CD4-positive, alpha-beta T cell (primary cell): ENCODE measurements around the gene CGGBP1. TPM values are rescaled to one million over a fixed set of nuclear protein-coding genes. Genes with fewer than 3 reads are reported as not detected.

Source experiments
- ATAC-seq: fragments of 200-7000 bp; cut with Tn5 transposase; one replicate; pipeline ENCODE4 v1.10.0; 2022; ENCODE audit warnings: mild to moderate bottlenecking; ENCODE audit not compliant: poor library complexity
- CTCF ChIA-PET: fragments of 350-600 bp; sonication (Branson Sonifier 250); formaldehyde crosslinking; loops from one replicate; lab custom pipeline; 2021; ENCODE audit warnings: antibody characterized with exemption, inconsistent platforms; lab: Charles Lee
- POLR2A ChIA-PET: fragments of 350-600 bp; sonication (Branson Sonifier 250); formaldehyde crosslinking; loops from one replicate; lab custom pipeline; 2021; ENCODE audit warnings: antibody characterized with exemption, inconsistent platforms; lab: Charles Lee
- DNase-seq, 14 experiments: peaks; one replicate each; pipeline ENCODE4 v3.0.0-alpha.2; 2013 to 2020; ENCODE audit warnings: mixed read lengths in 2 of 14
- H3K27ac ChIP-seq, 2 donors: one replicate each; pipeline versions ENCODE4 v1.5.1 to v1.7.0; 2013; ENCODE audit warnings: low read length in 2 of 2, low read depth in 1 of 2, mild to moderate bottlenecking in 1 of 2
- H3K27me3 ChIP-seq, 2 experiments: 1 replicate in 1 of 2; 2 replicates in 1 of 2; pipeline versions ENCODE4 v1.6.1 to v1.7.0; 2013; ENCODE audit warnings: low read length in 2 of 2, control low read depth in 1 of 2, mild to moderate bottlenecking in 1 of 2, moderate library complexity in 1 of 2; ENCODE audit not compliant: insufficient read depth in 2 of 2, control insufficient read depth in 1 of 2
- H3K36me3 ChIP-seq: one replicate; pipeline ENCODE4 v1.6.1; 2013; ENCODE audit warnings: low read length, control low read depth; ENCODE audit not compliant: insufficient read depth
- H3K4me1 ChIP-seq: one replicate; pipeline ENCODE4 v1.6.1; 2013; ENCODE audit warnings: low read length, control low read depth; ENCODE audit not compliant: insufficient read depth
- H3K4me3 ChIP-seq: one replicate; pipeline ENCODE4 v1.5.1; 2013; ENCODE audit warnings: mild to moderate bottlenecking, low read length, moderate library complexity
- H3K9me3 ChIP-seq, 2 experiments: 1 replicate in 1 of 2; 2 replicates in 1 of 2; pipeline versions ENCODE4 v1.6.1 to v1.7.0; 2013; ENCODE audit warnings: low read length in 2 of 2, mild to moderate bottlenecking in 2 of 2, control low read depth in 1 of 2, moderate library complexity in 1 of 2; ENCODE audit not compliant: control insufficient read depth in 1 of 2, insufficient read depth in 1 of 2
- H3K27ac Mint-ChIP-seq: one replicate; pipeline ENCODE4 v1.8.0; 2020; ENCODE audit warnings: mixed read lengths
- H3K27me3 Mint-ChIP-seq: one replicate; pipeline ENCODE4 v1.8.0; 2021; ENCODE audit warnings: mixed read lengths
- H3K36me3 Mint-ChIP-seq: one replicate; pipeline ENCODE4 v1.8.0; 2021; ENCODE audit warnings: low read depth, mixed read lengths
- H3K4me1 Mint-ChIP-seq: one replicate; pipeline ENCODE4 v1.8.0; 2021; ENCODE audit warnings: low read depth, mixed read lengths
- H3K4me3 Mint-ChIP-seq: one replicate; pipeline ENCODE4 v1.8.0; 2020; ENCODE audit warnings: mild to moderate bottlenecking, mixed read lengths
- H3K9me3 Mint-ChIP-seq: one replicate; pipeline ENCODE4 v1.8.0; 2020; ENCODE audit warnings: mixed read lengths
- CTCF ChIP-seq: fragments of 200-600 bp; IDR thresholded peaks from one replicate; pipeline ENCODE4 v1.8.0; 2022; ENCODE audit warnings: antibody characterized with exemption, mild to moderate bottlenecking
- intact Hi-C, 2 experiments: fragments of 100-400 bp; cut with DNase I in 1 of 2; cut with micrococcal nuclease in 1 of 2; formaldehyde crosslinking; loops; one replicate each; pipeline versions ENCODE4 v1.15.1 to v1.9.0; 2023 to 2025; cut with DNase I, micrococcal nuclease
- total RNA-seq, 174 experiments: library from RNA in 2 of 174; stranded (reverse) in 2 of 174; gene quantifications; one replicate each; pipeline ENCODE4 v1.2.3 and lab custom pipeline; 2021 to 2026

CGGBP1 gene
- total RNA-seq, 2 experiments from 2014 or later: 88.7 to 89.7 TPM

GRCh38 chr3:88090681-88091080 is 31.9 kb upstream of the CGGBP1 start:
- Histone ChIP-seq H3K9me3 (no peaks in the 10 kb centered on the region), H3K36me3 (peaks cover 28% of the 10 kb centered on the region), H3K4me1 (no peaks in the 10 kb centered on the region), H3K27ac (no peak overlapping the region), H3K27me3 (no peaks in the 10 kb centered on the region), H3K4me3 (no peak overlapping the region)
- ChIA-PET POLR2A (no interaction called here), CTCF (interaction anchor here (1.0 kb wide), 1 partner anchor 38 kb away, joined by 3 read pairs; no protein-coding TSS in a partner anchor)
- H3K36me3 Mint-ChIP-seq: peaks cover 82% of the 10 kb centered on the region
- no peak for TF ChIP-seq CTCF
- no peak overlapping the region for H3K27ac Mint-ChIP-seq
- intact Hi-C loops: no loop called here
- ATAC-seq (no peak), DNase-seq (no peak)
- no peaks in the 10 kb centered on the region for H3K9me3 Mint-ChIP-seq
- H3K4me3 Mint-ChIP-seq: no peak overlapping the region
- no peaks in the 10 kb centered on the region for H3K27me3 Mint-ChIP-seq
- H3K4me1 Mint-ChIP-seq: peaks cover 30% of the 10 kb centered on the region

- Histone ChIP-seq H3K36me3 (peaks cover 13% of the 10 kb centered on the region), H3K4me3 (no peak overlapping the region), H3K9me3 (no peaks in the 10 kb centered on the region), H3K27me3 (no peaks in the 10 kb centered on the region), H3K27ac (no peak overlapping the region), H3K4me1 (no peaks in the 10 kb centered on the region)
- POLR2A ChIA-PET: no interaction called here
- peaks cover 57% of the 10 kb centered on the region for H3K4me1 Mint-ChIP-seq
- H3K9me3 Mint-ChIP-seq: no peaks in the 10 kb centered on the region
- ATAC-seq (no peak), DNase-seq (no peak)
- TF ChIP-seq CTCF: no peak
- H3K4me3 Mint-ChIP-seq: no peak overlapping the region
- CTCF ChIA-PET: interaction anchor here (0.9 kb wide), 1 partner anchor 32 kb away, joined by 3 read pairs; no protein-coding TSS in a partner anchor
- H3K36me3 Mint-ChIP-seq: peaks cover 66% of the 10 kb centered on the region
- no peak overlapping the region for H3K27ac Mint-ChIP-seq
- H3K27me3 Mint-ChIP-seq: no peaks in the 10 kb centered on the region
- intact Hi-C loops: no loop called here
Observed at GRCh38 chr3:88084097-88084501, 25.3 kb upstream of the CGGBP1 start.

- Histone ChIP-seq H3K36me3 (peaks cover 13% of the 10 kb centered on the region), H3K4me3 (no peak overlapping the region), H3K27ac (no peak overlapping the region), H3K9me3 (no peaks in the 10 kb centered on the region), H3K4me1 (no peaks in the 10 kb centered on the region), H3K27me3 (no peaks in the 10 kb centered on the region)
- intact Hi-C loops: loop anchor here in 1 of 2 experiments (1.0 kb wide), 1 partner anchor 12 kb away; no protein-coding TSS in a partner anchor
- Mint-ChIP-seq H3K27me3 (no peaks in the 10 kb centered on the region), H3K27ac (no peak overlapping the region), H3K9me3 (no peaks in the 10 kb centered on the region), H3K4me3 (no peak overlapping the region), H3K36me3 (peaks cover 58% of the 10 kb centered on the region), H3K4me1 (peaks cover 70% of the 10 kb centered on the region)
- ATAC-seq: no peak
- DNase-seq: no peak
- ChIA-PET POLR2A (no interaction called here), CTCF (no interaction called here)
- no peak for TF ChIP-seq CTCF
Observed at GRCh38 chr3:88082854-88083253, 24.0 kb upstream of the CGGBP1 start.
